Ishikawa (cell line): ENCODE results near the gene RNF220.

Source experiments
- CEBPB ChIP-seq: IDR thresholded peaks from 2 replicates; pipeline ENCODE4 v1.6.1; 2012
- CREB1 ChIP-seq: IDR thresholded peaks from 2 replicates; pipeline ENCODE4 v1.6.1; 2012; ENCODE audit warnings: low read depth
- EGR1 ChIP-seq: IDR thresholded peaks from 2 replicates; pipeline ENCODE4 v1.6.1; 2012
- EP300 ChIP-seq: IDR thresholded peaks from 2 replicates; pipeline ENCODE4 v1.6.1; 2012; ENCODE audit warnings: borderline replicate concordance
- FOXM1 ChIP-seq: IDR thresholded peaks from 2 replicates; pipeline ENCODE4 v1.6.1; 2012; ENCODE audit warnings: low read depth, borderline replicate concordance
- MAX ChIP-seq: IDR thresholded peaks from 2 replicates; pipeline ENCODE4 v1.6.1; 2012
- RAD21 ChIP-seq: IDR thresholded peaks from 2 replicates; pipeline ENCODE4 v1.6.1; 2012; ENCODE audit warnings: low read depth
- REST ChIP-seq: IDR thresholded peaks from 2 replicates; pipeline ENCODE4 v1.6.1; 2012; ENCODE audit warnings: low read depth, mild to moderate bottlenecking
- TEAD4 ChIP-seq: IDR thresholded peaks from 2 replicates; pipeline ENCODE4 v1.6.1; 2012
- YY1 ChIP-seq: IDR thresholded peaks from 2 replicates; pipeline ENCODE4 v1.6.1; 2012; ENCODE audit warnings: low read depth
- ZBTB7A ChIP-seq: IDR thresholded peaks from 2 replicates; pipeline ENCODE4 v1.6.1; 2012; ENCODE audit warnings: low read depth
- TF ChIP-seq, protein P1 (sequence below): IDR thresholded peaks from 2 replicates; pipeline ENCODE4 v1.6.1; 2012

GRCh38 chr1:44511769-44512168 is 106.7 kb downstream of the RNF220 start:
- TF ChIP-seq EP300 = no peak
- TF ChIP-seq, protein P1, sequence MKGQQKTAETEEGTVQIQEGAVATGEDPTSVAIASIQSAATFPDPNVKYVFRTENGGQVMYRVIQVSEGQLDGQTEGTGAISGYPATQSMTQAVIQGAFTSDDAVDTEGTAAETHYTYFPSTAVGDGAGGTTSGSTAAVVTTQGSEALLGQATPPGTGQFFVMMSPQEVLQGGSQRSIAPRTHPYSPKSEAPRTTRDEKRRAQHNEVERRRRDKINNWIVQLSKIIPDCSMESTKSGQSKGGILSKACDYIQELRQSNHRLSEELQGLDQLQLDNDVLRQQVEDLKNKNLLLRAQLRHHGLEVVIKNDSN = no peak
- no peak for TF ChIP-seq RAD21
- no peak for TF ChIP-seq ZBTB7A
- no peak for TF ChIP-seq REST
- no peak for TF ChIP-seq YY1
- TF ChIP-seq FOXM1 = no peak
- no peak for TF ChIP-seq MAX
- TF ChIP-seq EGR1 = no peak
- no peak for TF ChIP-seq CEBPB
- TF ChIP-seq TEAD4 = no peak
- TF ChIP-seq CREB1 = no peak
